Ramos (cell line): Measurements from ENCODE around the gene ANKMY1.
"Not testable (repeated sequence)": the region's sequence is repeated elsewhere in the genome, so short reads cannot be mapped to it uniquely, and the experiment has no call there.

Experiments
- in situ Hi-C: fragments of 300-500 bp; cut with MboI; formaldehyde crosslinking; loops from one replicate; pipeline ENCODE4 v1.14.3; 2022; ENCODE audit warnings: low sequenced_read_pairs; ENCODE audit not compliant: unreplicated experiment

The ANKMY1 gene

DNA sequence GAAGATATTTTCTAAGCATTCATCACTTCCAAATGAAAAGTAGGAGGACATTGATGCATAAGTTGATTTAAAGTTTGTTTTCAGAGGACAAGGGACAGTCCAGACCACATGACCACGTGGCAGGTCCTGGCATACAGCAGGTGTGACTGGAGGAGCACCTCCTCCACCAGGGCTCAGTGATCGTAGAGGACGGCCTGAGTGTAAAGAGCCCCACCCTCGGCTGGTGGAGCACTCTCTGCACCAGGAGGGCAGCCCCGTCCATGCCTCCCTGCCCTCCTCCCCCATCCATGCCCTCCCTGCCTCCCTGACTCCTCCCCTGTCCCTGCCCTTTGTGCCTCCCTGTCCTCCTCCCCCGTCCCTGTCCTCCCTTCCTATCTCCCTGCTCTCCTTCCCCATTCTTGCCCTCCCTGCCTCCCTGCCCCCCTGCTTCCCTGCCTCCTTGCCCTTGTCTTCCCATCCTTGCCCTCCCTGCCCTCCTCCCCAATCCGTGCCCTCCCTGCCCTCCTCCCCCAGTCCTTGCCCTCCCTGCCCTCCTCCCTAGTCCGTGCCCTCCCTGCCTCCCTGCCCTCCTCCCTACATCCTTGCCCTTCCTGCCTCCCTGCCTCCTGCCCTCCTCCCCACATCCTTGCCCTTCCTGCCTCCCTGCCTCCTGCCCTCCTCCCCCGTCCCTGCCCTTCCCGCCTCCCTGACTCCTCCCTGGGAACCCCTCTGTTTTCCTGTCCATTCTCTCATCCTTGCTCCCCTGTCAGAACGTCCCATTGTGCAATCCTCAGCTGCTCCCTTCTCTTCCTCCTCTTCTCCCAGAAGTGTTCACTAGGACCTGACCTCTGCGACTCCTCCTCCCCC is 47.9 kb downstream of the ANKMY1 start:
- in situ Hi-C loops = loop anchor here (25.0 kb wide), 1 partner anchor 202 kb away; no protein-coding TSS in a partner anchor

GRCh38 chr2:240508832-240509545 is 48.8 kb downstream of the ANKMY1 start:
- in situ Hi-C loops = loop anchor here (25.0 kb wide), 1 partner anchor 203 kb away; no protein-coding TSS in a partner anchor

DNA sequence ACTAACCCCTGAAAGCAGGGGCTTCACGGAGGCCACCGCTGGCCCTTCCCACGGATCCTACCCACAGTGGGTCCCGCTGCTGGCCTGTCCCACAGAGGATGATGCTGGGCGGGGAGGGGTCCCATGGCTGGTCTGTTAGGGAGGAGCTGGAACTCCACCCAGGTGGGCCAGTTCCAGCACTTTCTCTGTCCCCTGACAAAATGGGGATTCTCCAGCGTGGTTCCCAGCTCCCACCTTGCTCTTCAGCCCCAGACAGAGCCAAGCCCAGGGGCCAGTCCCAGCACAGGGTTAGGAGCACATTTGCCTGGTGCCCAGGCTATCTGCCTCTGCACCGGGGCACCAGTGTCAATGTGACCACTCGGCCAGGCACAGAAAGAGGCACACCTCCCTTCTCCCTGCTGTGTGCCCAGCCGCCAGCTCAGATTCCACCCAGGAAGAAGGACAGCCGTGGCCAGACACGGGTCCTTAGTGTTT is 50.0 kb downstream of the ANKMY1 start:
- in situ Hi-C loops = loop anchor here (25.0 kb wide), 1 partner anchor 204 kb away; no protein-coding TSS in a partner anchor

- in situ Hi-C loops = loop anchor here (25.0 kb wide), 1 partner anchor 205 kb away; no protein-coding TSS in a partner anchor
These were observed 50.6 kb downstream of the ANKMY1 start for GRCh38 chr2:240507060-240507777.

- in situ Hi-C loops = loop anchor here (25.0 kb wide), 1 partner anchor 206 kb away; no protein-coding TSS in a partner anchor
These were observed 51.3 kb downstream of the ANKMY1 start for GRCh38 chr2:240506406-240507059.

DNA sequence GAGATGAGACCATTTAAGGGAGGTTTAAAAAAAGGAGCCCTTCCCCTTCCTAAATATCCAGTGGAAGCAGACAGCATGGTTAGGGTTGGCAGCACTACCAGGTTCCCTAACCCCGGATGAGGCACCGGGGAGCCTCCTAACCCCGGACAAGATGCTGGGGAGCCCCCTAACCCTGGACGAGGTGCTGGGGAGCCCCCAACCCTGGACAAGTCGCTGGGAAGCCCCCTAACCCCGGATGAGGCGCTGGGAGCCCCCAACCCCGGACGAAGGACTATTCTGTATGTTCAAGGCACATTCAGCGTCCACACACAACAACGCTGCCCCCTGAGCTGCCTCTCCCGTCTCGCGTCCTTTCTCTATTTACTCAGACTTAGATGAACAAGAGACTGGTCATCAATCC is 51.9 kb downstream of the ANKMY1 start:
- in situ Hi-C loops = loop anchor here (25.0 kb wide), 1 partner anchor 206 kb away; no protein-coding TSS in a partner anchor

DNA sequence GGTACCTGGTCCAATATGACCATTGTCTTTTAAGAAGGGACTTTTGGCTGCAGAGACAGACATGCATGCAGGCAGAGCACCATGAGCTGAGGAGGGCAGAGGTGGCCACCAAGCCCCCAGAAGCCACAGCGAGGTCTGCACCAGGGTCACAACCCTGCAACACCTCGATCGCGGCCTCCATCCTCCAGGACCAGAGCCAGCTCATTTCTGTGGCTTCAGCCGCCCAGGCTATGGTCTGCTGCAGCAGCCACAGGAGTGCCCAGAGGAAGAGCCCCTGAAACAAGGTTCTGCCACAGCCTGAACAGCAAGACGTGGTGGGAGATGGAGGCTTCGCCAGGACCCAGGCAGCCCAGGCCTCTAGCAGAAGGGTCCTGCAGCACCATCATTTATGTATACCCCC is 53.9 kb downstream of the ANKMY1 start:
- in situ Hi-C loops = loop anchor here (25.0 kb wide), 1 partner anchor 208 kb away; no protein-coding TSS in a partner anchor

GRCh38 chr2:240503375-240503774 is 54.4 kb downstream of the ANKMY1 start:
- in situ Hi-C loops = loop anchor here (25.0 kb wide), 1 partner anchor 209 kb away; no protein-coding TSS in a partner anchor

DNA sequence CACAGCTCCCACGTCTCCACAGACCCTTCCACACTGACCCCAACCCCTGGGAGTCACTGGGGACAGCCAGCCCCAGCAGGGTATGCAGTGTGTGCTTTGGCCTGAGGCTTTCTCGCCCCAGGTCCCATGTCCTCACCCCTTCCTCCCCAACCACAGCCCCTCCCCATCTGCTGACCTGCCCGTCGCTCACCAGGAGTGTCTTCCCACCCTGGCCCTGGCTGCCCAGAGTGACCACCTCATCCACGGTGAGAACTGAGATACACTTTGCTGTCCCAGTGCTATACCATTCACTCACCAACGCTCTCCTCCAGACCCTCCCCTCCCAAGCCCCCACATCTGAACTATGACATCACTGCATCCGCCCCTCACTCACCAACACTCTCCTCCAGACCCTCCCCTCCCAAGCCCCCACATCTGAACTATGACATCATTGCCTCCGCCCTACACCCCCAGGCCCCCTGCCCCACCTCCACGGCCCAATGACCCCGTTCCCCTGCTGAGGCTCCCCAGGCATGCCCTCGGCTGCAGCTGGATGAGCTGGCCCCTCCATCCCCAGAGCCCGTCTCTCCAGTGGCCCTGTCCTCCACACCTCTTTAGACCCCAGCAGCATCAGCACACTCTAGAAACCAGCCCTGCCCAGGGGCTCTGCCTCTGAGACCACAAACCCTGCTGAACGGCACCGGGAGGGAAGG is 55.2 kb downstream of the ANKMY1 start:
- in situ Hi-C loops = loop anchor here (25.0 kb wide), 1 partner anchor 210 kb away; no protein-coding TSS in a partner anchor

DNA sequence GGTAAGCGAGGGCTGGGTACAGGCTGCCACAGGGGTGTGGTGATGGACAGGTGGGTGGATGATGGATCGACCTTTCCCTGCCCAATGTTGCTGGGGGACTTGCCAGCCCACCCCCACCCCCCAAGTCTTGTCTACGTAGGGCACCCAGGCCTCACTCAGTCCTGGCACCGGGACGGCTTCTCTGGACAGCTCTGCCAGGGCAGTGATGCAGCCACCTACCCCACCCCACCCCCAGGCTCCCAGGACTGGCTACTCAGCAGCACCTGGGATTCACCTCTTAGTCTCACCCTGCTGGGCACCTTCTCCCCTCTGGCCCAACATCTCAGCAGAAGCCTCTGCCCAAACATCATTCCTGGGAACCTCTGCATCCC is 55.7 kb downstream of the ANKMY1 start:
- in situ Hi-C loops = loop anchor here (25.0 kb wide), 1 partner anchor 210 kb away; no protein-coding TSS in a partner anchor

GRCh38 chr2:240501531-240501991 is 56.2 kb downstream of the ANKMY1 start:
- in situ Hi-C loops = loop anchor here (25.0 kb wide), 1 partner anchor 211 kb away; no protein-coding TSS in a partner anchor

- in situ Hi-C loops = loop anchor here (25.0 kb wide), 1 partner anchor 212 kb away; no protein-coding TSS in a partner anchor
These were observed 57.0 kb downstream of the ANKMY1 start for GRCh38 chr2:240500561-240501423.

DNA sequence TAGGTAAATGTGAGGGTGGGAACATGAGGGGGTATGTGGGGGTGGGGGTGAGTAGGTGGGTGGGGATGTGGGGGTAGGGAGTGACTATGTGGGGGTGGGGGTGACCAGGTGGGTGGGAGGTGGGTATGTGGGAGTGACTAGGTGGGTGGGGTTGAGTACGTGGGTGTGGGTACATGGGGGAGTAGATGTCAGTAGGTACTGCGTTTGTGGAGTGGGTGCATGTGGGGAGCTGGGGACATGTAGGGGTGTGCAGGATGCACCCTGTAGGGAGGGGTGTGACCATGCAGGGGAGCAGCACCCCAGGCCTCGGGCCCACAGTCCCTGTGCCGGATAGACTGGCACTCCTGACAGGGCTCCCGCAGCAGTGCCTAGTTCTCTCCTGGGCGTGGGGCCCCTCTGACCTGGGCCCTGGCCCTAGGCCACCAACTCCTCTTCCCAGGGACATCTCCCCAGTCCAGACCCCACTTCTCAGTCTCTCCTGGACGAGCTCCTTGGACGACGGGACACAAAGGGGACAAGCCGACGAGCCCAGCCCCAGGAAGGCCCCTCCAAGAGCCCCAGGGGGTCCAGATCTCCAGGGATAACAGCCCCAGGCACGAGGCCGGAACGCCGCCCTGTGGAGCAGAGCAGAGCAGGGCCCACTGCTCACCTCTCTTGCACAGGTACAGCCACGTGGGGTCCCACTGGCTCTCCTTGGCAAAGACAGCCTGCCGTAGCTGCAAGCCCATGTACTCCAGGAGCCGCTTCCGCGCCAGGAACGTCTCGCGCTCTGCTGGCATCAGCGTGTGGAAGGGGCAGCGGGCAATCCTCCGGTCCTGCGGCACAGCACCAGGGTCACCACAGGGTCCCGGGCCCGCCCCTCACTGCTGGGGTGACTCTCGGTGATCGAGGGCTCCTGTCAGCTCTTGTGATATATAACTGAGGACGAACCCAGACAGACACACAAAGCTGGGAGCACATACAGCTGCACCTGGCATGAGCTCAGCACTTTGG is 58.2 kb downstream of the ANKMY1 start:
- in situ Hi-C loops = loop anchor here (25.0 kb wide), 1 partner anchor 213 kb away; no protein-coding TSS in a partner anchor

- in situ Hi-C loops = no loop called here
These were observed 58.9 kb downstream of the ANKMY1 start for GRCh38 chr2:240498958-240499260.

DNA sequence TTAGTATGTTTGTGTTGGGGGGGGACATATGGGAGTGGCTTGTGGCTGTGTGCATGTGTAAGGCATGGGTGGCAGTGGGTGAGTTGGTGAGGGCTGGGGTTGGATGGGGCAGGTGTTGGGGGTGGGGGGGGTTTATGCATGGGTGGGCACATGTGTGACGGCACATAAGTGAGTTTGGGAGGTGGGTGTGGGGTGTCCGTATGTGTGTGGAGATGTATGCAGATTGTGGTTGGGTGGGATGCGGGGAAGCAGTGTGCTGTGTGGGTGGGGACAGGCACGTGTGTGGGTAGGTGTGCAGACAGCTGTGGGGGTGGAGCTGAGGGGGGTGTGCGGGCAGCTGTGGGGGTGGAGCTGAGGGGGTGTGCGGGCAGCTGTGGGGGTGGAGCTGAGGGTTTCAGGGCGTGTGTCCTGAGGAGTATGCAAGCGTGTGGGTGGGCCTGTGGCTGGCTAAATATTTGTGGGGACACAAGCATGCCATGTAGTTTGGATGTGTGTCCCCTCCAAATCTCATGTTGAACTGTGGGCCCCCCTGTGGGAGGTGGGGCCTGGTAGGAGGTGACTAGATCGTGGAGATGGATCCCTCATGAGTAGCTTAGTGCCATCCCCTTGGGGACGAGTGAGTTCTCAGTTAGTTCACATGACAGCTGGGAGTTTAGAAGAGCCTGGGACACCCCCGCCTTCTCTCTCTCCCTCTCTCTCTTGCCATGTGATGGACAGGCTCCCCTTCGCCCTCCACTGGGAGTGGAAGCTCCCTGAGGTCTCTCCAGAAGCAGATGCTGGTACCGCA is 59.4 kb downstream of the ANKMY1 start:
- in situ Hi-C loops = no loop called here

DNA sequence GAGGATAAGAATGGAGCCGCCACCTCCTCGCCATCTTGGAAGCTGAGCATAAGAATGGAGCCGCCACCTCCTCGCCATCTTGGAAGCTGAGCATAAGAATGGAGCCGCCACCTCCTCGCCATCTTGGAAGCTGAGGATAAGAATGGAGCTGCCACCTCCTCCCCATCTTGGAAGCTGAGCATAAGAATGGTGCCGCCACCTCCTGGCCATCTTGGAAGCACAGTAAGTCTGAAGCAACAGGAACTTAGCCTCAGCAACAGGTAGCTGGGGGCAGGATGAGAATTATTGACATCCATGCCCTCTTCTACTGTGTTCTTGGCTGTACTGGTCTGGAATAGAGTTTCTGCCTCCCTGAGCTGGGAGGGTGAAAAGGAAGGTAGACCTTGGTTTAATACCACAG is 60.7 kb downstream of the ANKMY1 start:
- in situ Hi-C loops = not testable (repeated sequence)
